Neuronal stem cell (in vitro differentiated cells): ENCODE results near the gene SGK1.
"Not testable (repeated sequence)": the region's sequence is repeated elsewhere in the genome, so short reads cannot be mapped to it uniquely, and the experiment has no call there.

Experiments used
- DNase-seq: peaks from one replicate; pipeline ENCODE4 v3.0.0-alpha.2; 2013; ENCODE audit warnings: low spot score
- H2AFZ ChIP-seq: one replicate; pipeline ENCODE4 v1.6.1; 2013; ENCODE audit warnings: mild to moderate bottlenecking, low read length, inconsistent platforms
- H2AK5ac ChIP-seq: 2 replicates; pipeline ENCODE4 v1.6.1; 2013; ENCODE audit warnings: low read depth, mild to moderate bottlenecking, inconsistent platforms, low read length, moderate library complexity, mixed read lengths
- H2BK120ac ChIP-seq: 2 replicates; pipeline ENCODE4 v1.6.1; 2013; ENCODE audit warnings: low read depth, mild to moderate bottlenecking, inconsistent platforms, low read length, moderate library complexity, mixed read lengths
- H2BK12ac ChIP-seq: one replicate; pipeline ENCODE4 v1.6.1; 2013; ENCODE audit warnings: low read length, inconsistent platforms
- H2BK15ac ChIP-seq: 2 replicates; pipeline ENCODE4 v1.6.1; 2013; ENCODE audit warnings: mild to moderate bottlenecking, low read length, inconsistent platforms, mixed read lengths
- H2BK5ac ChIP-seq: one replicate; pipeline ENCODE4 v1.6.1; 2013; ENCODE audit warnings: inconsistent platforms, mild to moderate bottlenecking, low read length, moderate library complexity
- H3K14ac ChIP-seq: one replicate; pipeline ENCODE4 v1.6.1; 2013; ENCODE audit warnings: low read length, inconsistent platforms
- H3K18ac ChIP-seq: 2 replicates; pipeline ENCODE4 v1.6.1; 2013; ENCODE audit warnings: low read length, inconsistent platforms
- H3K23ac ChIP-seq: 2 replicates; pipeline ENCODE4 v1.6.1; 2013; ENCODE audit warnings: low read depth, mild to moderate bottlenecking, mixed read lengths, low read length, inconsistent platforms; ENCODE audit not compliant: poor library complexity
- H3K27ac ChIP-seq: replicated peaks from 3 replicates; pipeline ENCODE4 v1.5.1; 2013; ENCODE audit warnings: low read length, inconsistent platforms
- H3K27me3 ChIP-seq, 3 experiments: 2 replicates each; pipeline ENCODE4 v1.6.1; 2013; ENCODE audit warnings: low read length in 3 of 3, mild to moderate bottlenecking in 2 of 3, inconsistent platforms in 1 of 3, low read depth in 1 of 3, mixed read lengths in 1 of 3, moderate library complexity in 1 of 3; ENCODE audit not compliant: control insufficient read depth in 3 of 3, insufficient read depth in 3 of 3
- H3K36me3 ChIP-seq, 2 donors: replicated peaks in 1 of 2; 2 replicates each; pipeline ENCODE4 v1.6.1; 2013; ENCODE audit warnings: low read length in 2 of 2; ENCODE audit not compliant: control insufficient read depth in 2 of 2, insufficient read depth in 2 of 2
- H3K4ac ChIP-seq: 2 replicates; pipeline ENCODE4 v1.6.1; 2013; ENCODE audit warnings: inconsistent platforms, mild to moderate bottlenecking, low read length, moderate library complexity
- H3K4me1 ChIP-seq, 2 donors: 1 replicate in 1 of 2; 2 replicates in 1 of 2; pipeline ENCODE4 v1.6.1; 2013; ENCODE audit warnings: low read length in 2 of 2, low read depth in 1 of 2; ENCODE audit not compliant: control insufficient read depth in 2 of 2, insufficient read depth in 1 of 2
- H3K4me2 ChIP-seq: one replicate; pipeline ENCODE4 v1.6.1; 2013; ENCODE audit warnings: mild to moderate bottlenecking, low read length, inconsistent platforms; ENCODE audit not compliant: insufficient read depth, poor library complexity, severe bottlenecking
- H3K4me3 ChIP-seq, 2 donors: 2 replicates each; pipeline ENCODE4 v1.5.1; 2013; ENCODE audit warnings: low read length in 2 of 2, mild to moderate bottlenecking in 2 of 2, inconsistent platforms in 1 of 2, moderate library complexity in 1 of 2
- H3K79me1 ChIP-seq: one replicate; pipeline ENCODE4 v1.6.1; 2013; ENCODE audit warnings: low read depth, mild to moderate bottlenecking, inconsistent platforms, low read length, moderate library complexity
- H3K9ac ChIP-seq: one replicate; pipeline ENCODE4 v1.6.1; 2013; ENCODE audit warnings: mild to moderate bottlenecking, low read depth, low read length, inconsistent platforms; ENCODE audit not compliant: poor library complexity
- H3K9me3 ChIP-seq, 2 donors: replicated peaks in 1 of 2; 2 replicates each; pipeline versions ENCODE3 to v1.6.1; 2013; ENCODE audit warnings: low read length in 2 of 2, mild to moderate bottlenecking in 2 of 2, inconsistent platforms in 1 of 2, low read depth in 1 of 2, mixed read lengths in 1 of 2, moderate library complexity in 1 of 2; ENCODE audit not compliant: control insufficient read depth in 2 of 2, insufficient read depth in 1 of 2
- H4K8ac ChIP-seq: one replicate; pipeline ENCODE4 v1.6.1; 2013; ENCODE audit warnings: low read depth, mild to moderate bottlenecking, inconsistent platforms, low read length, moderate library complexity
- H4K91ac ChIP-seq: one replicate; pipeline ENCODE4 v1.6.1; 2013; ENCODE audit warnings: low read length, low read depth, mild to moderate bottlenecking, inconsistent platforms; ENCODE audit not compliant: poor library complexity
- WGBS, 2 donors: extraction: QIAGEN DNeasy Blood & Tissue Kit; methylation state at CpG; one replicate each; pipeline ENCODE4 v1.1.7; 2013; ENCODE audit warnings: missing lambda C conversion rate in 2 of 2, mixed read lengths in 1 of 2; ENCODE audit not compliant: insufficient read length in 2 of 2, insufficient replicate concordance in 1 of 2; ENCODE audit errors: extremely low coverage in 2 of 2; 5-methylcytosine and 5-hydroxymethylcytosine counted together

The SGK1 gene

GRCh38 chr6:134319686-134320085 lies 1.8 kb upstream of the SGK1 start:
- H3K18ac ChIP-seq, H3K4ac ChIP-seq, H3K36me3 ChIP-seq, H3K4me1 ChIP-seq, H3K9me3 ChIP-seq, H2AFZ ChIP-seq, H3K4me3 ChIP-seq, H3K79me1 ChIP-seq, H2BK5ac ChIP-seq, H3K4me2 ChIP-seq, H3K27ac ChIP-seq, H2AK5ac ChIP-seq, H2BK15ac ChIP-seq, H3K23ac ChIP-seq, DNase-seq, H3K14ac ChIP-seq, H4K8ac ChIP-seq, H4K91ac ChIP-seq, H2BK120ac ChIP-seq, H3K9ac ChIP-seq, H2BK12ac ChIP-seq: not testable (repeated sequence)
- H3K27me3 ChIP-seq = peaks cover 0 to 51% (median 0%) of the 10 kb centered on the region in 3 experiments
- no CpG with 5 or more reads among the region's 2 CpGs for WGBS, 2 donors

DNA sequence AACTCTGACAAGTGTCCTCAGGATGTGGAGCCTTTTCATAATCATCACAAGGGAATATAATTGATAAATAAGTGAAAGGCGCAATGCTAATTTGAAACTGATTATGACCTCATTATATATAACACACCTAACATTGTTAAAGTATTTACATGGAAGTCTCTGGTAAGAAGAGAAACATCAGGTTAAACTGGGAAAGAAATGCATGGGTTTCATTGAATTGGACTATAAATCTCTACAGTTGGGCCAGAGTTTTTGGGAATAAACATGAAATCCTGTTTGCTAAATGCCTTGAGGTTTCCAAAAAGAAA lies 1.0 kb upstream of the SGK1 start:
- Histone ChIP-seq H2AK5ac (no peak overlapping the region), H3K9ac (no peak overlapping the region), H3K27ac (no peak overlapping the region), H3K9me3 (no peaks in the 10 kb centered on the region), H4K8ac (no peak overlapping the region), H2BK120ac (no peak overlapping the region), H3K36me3 (no peaks in the 10 kb centered on the region), H3K14ac (no peak overlapping the region), H3K79me1 (no peaks in the 10 kb centered on the region), H4K91ac (no peak overlapping the region), H3K4me1 (peaks cover 0 to 4% of the 10 kb centered on the region in 2 donors), H3K27me3 (peaks cover 0 to 51% (median 0%) of the 10 kb centered on the region in 3 experiments), H3K18ac (no peak overlapping the region), H3K4me3 (no peak overlapping the region), H2AFZ (no peak overlapping the region), H2BK5ac (no peak overlapping the region), H2BK15ac (no peak overlapping the region), H2BK12ac (no peak overlapping the region), H3K4ac (no peak overlapping the region), H3K4me2 (no peak overlapping the region), H3K23ac (no peak overlapping the region)
- no CpG with 5 or more reads among the region's 1 CpG for WGBS, 2 donors
- no peak for DNase-seq

GRCh38 chr6:134318236-134318973 lies 493 bp upstream of the SGK1 start:
- Histone ChIP-seq H2AFZ (no peak overlapping the region), H4K91ac (no peak overlapping the region), H2AK5ac (no peak overlapping the region), H3K18ac (no peak overlapping the region), H3K27me3 (peaks cover 0 to 51% (median 0%) of the 10 kb centered on the region in 3 experiments), H3K14ac (no peak overlapping the region), H2BK15ac (no peak overlapping the region), H2BK120ac (no peak overlapping the region), H3K4me2 (no peak overlapping the region), H3K4ac (no peak overlapping the region), H2BK12ac (no peak overlapping the region), H3K79me1 (no peaks in the 10 kb centered on the region), H3K36me3 (no peaks in the 10 kb centered on the region), H3K9me3 (no peaks in the 10 kb centered on the region), H3K27ac (no peak overlapping the region), H4K8ac (no peak overlapping the region), H3K4me1 (peaks cover 0 to 4% of the 10 kb centered on the region in 2 donors), H3K4me3 (no peak overlapping the region), H3K23ac (no peak overlapping the region), H3K9ac (no peak overlapping the region), H2BK5ac (no peak overlapping the region)
- WGBS, 2 donors = no CpG with 5 or more reads among the region's 8 CpGs
- no peak for DNase-seq

GRCh38 chr6:134316733-134317431 lies 1.0 kb downstream of the SGK1 start:
- H2BK15ac ChIP-seq = no peak overlapping the region
- H3K14ac ChIP-seq = no peak overlapping the region
- H3K4me2 ChIP-seq = peak overlapping the region; percentile 91
- H3K4me3 ChIP-seq = no peak overlapping the region
- H4K91ac ChIP-seq = no peak overlapping the region
- H2AFZ ChIP-seq = peak overlapping the region; percentile 66
- H4K8ac ChIP-seq = no peak overlapping the region
- no peaks in the 10 kb centered on the region for H3K9me3 ChIP-seq
- no peak overlapping the region for H2BK12ac ChIP-seq
- H3K79me1 ChIP-seq = no peaks in the 10 kb centered on the region
- peaks cover 0 to 4% of the 10 kb centered on the region in 2 donors for H3K4me1 ChIP-seq
- no peak overlapping the region for H2AK5ac ChIP-seq
- no peaks in the 10 kb centered on the region for H3K36me3 ChIP-seq
- no peak overlapping the region for H3K9ac ChIP-seq
- H3K27ac ChIP-seq = no peak overlapping the region
- H2BK120ac ChIP-seq = no peak overlapping the region
- DNase-seq = no peak
- peaks cover 0 to 51% (median 0%) of the 10 kb centered on the region in 3 experiments for H3K27me3 ChIP-seq
- no peak overlapping the region for H3K18ac ChIP-seq
- H3K23ac ChIP-seq = no peak overlapping the region
- no peak overlapping the region for H2BK5ac ChIP-seq
- H3K4ac ChIP-seq = no peak overlapping the region
- WGBS, 2 donors = no CpG with 5 or more reads among the region's 6 CpGs
